ENCODE results near the gene BICD1. TPM values are rescaled to one million over a fixed set of nuclear protein-coding genes. Genes with fewer than 3 reads are reported as not detected.

Gene BICD1
- total and polyA plus RNA-seq, 2 experiments from 2014 or later: 59.3 to 83.6 TPM

DNA sequence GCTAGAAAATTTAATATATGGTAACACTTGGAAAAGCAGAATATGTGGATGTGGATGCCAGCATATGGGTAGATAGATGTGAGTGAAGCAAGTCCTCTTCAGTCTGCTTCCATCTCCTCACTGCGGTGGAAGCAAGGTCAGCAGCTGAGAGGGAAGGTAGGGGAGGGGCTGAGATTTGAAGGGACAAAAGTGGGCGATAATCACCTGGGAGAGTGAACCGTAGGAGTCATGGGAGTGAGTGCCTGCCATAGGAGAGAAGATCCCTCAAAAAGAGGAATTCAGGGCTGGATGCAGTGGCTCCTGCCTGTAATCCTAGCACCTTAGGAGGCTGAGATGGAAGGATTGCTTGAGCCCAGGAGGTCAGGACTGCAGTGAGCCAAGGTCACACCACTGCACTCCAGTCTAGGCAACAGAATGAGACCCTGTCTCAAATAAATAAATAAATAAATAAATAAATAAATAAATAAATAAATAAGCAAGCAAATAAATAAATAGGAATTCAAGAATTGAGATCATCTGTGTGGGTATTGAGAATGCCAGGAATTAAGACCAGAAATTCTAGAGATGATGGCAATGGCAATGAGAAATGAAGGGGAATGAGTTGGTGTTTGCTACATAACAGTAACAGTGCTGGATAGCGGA lies 123.4 kb downstream of the BICD1 start:
- no peaks in the 10 kb centered on the region; the same call in 2 of the 3 replicates for H3K4me1 Mint-ChIP-seq
- peak; percentile 45; the same call in 2 of the 3 replicates for ATAC-seq
- H4K20me1 ChIP-seq (replicated peaks; ENCODE audit: insufficient read depth): no peaks in the 10 kb centered on the region; the same call in 1 of the 2 replicates

More for the DNA sequence above, 123.4 kb downstream of the BICD1 start:
- Mint-ChIP-seq H3K27ac (no peak overlapping the region), H3K9me3 (no peaks in the 10 kb centered on the region; the same call in 2 of the 3 replicates), H3K36me3 (ENCODE audit: low read depth) (peaks cover 9% of the 10 kb centered on the region; the same call in 2 of the 3 replicates), H3K27me3 (ENCODE audit: insufficient read depth, low read depth, poor library complexity) (peaks cover 5% of the 10 kb centered on the region), H3K4me3 (no peak overlapping the region)
- DNase-seq (ENCODE audit: low spot score): no peak
- no peak overlapping the region for H3K4me3 ChIP-seq
- peaks cover 57% of the 10 kb centered on the region for H3K79me2 ChIP-seq (replicated peaks; ENCODE audit: insufficient read depth)
- H3K27me3 ChIP-seq (ENCODE audit: insufficient read depth): no peaks in the 10 kb centered on the region
- H2AFZ ChIP-seq: no peak overlapping the region
- H3K4me2 ChIP-seq: no peak overlapping the region
- H3K27ac ChIP-seq (ENCODE audit: low read depth): peak overlapping the region; percentile 0; the same call in 1 of the 2 replicates
- peaks cover 12% of the 10 kb centered on the region for H3K9me2 ChIP-seq (ENCODE audit: insufficient read depth)
- peaks cover 8% of the 10 kb centered on the region; the same call in 1 of the 2 replicates for H3K4me1 ChIP-seq (ENCODE audit: insufficient read depth)
- H3K36me3 ChIP-seq (ENCODE audit: insufficient read depth): no peaks in the 10 kb centered on the region
- peaks cover 4% of the 10 kb centered on the region; the same call in 1 of the 2 replicates for H3F3A ChIP-seq (replicated peaks; ENCODE audit: low read depth)
- no peak for TF ChIP-seq CREB1 (CRISPR knock-in tag; IDR thresholded peaks at IDR 0.05; ENCODE audit: low read depth)
- TF ChIP-seq, protein P1, sequence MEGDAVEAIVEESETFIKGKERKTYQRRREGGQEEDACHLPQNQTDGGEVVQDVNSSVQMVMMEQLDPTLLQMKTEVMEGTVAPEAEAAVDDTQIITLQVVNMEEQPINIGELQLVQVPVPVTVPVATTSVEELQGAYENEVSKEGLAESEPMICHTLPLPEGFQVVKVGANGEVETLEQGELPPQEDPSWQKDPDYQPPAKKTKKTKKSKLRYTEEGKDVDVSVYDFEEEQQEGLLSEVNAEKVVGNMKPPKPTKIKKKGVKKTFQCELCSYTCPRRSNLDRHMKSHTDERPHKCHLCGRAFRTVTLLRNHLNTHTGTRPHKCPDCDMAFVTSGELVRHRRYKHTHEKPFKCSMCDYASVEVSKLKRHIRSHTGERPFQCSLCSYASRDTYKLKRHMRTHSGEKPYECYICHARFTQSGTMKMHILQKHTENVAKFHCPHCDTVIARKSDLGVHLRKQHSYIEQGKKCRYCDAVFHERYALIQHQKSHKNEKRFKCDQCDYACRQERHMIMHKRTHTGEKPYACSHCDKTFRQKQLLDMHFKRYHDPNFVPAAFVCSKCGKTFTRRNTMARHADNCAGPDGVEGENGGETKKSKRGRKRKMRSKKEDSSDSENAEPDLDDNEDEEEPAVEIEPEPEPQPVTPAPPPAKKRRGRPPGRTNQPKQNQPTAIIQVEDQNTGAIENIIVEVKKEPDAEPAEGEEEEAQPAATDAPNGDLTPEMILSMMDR (conservative IDR thresholded peaks at IDR 0.05; ENCODE audit: low read depth in 2 of 2): no peak
- no peak for TF ChIP-seq EZH2phosphoT487 (IDR thresholded peaks at IDR 0.05; ENCODE audit: unreplicated experiment)
- TF ChIP-seq STAT1 (IDR thresholded peaks at IDR 0.05; ENCODE audit: unreplicated experiment): no peak
- TF ChIP-seq POLR2AphosphoS5 (IDR thresholded peaks at IDR 0.05; ENCODE audit: low read depth): no peak
- TF ChIP-seq ETS1 (IDR thresholded peaks at IDR 0.05): no peak
- TF ChIP-seq ZNF114 (CRISPR knock-in tag; IDR thresholded peaks at IDR 0.05): no peak
- TF ChIP-seq ZNF331 (CRISPR knock-in tag; IDR thresholded peaks at IDR 0.05; ENCODE audit: low read depth): no peak
- TF ChIP-seq, protein P2, sequence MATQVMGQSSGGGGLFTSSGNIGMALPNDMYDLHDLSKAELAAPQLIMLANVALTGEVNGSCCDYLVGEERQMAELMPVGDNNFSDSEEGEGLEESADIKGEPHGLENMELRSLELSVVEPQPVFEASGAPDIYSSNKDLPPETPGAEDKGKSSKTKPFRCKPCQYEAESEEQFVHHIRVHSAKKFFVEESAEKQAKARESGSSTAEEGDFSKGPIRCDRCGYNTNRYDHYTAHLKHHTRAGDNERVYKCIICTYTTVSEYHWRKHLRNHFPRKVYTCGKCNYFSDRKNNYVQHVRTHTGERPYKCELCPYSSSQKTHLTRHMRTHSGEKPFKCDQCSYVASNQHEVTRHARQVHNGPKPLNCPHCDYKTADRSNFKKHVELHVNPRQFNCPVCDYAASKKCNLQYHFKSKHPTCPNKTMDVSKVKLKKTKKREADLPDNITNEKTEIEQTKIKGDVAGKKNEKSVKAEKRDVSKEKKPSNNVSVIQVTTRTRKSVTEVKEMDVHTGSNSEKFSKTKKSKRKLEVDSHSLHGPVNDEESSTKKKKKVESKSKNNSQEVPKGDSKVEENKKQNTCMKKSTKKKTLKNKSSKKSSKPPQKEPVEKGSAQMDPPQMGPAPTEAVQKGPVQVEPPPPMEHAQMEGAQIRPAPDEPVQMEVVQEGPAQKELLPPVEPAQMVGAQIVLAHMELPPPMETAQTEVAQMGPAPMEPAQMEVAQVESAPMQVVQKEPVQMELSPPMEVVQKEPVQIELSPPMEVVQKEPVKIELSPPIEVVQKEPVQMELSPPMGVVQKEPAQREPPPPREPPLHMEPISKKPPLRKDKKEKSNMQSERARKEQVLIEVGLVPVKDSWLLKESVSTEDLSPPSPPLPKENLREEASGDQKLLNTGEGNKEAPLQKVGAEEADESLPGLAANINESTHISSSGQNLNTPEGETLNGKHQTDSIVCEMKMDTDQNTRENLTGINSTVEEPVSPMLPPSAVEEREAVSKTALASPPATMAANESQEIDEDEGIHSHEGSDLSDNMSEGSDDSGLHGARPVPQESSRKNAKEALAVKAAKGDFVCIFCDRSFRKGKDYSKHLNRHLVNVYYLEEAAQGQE (IDR thresholded peaks at IDR 0.05; ENCODE audit: unreplicated experiment): no peak
- no peak for TF ChIP-seq EZH2 (IDR thresholded peaks at IDR 0.05; ENCODE audit: low read depth, unreplicated experiment)
